ENCODE measurements around the gene MAGI2. TPM values are rescaled to one million over a fixed set of nuclear protein-coding genes. Genes with fewer than 3 reads are reported as not detected.

MAGI2 gene
- total RNA-seq, 2 donors from 2014 or later: 3.9 to 10.5 TPM

- Histone ChIP-seq H3K27ac (no peak overlapping the region), H3K36me3 (replicated peaks in 1 of 2; ENCODE audit: insufficient read depth in 1 of 2, low read depth in 2 of 2) (no peaks in the 10 kb centered on the region), H3K4me3 (no peak overlapping the region), H3K4me1 (no peaks in the 10 kb centered on the region), H3K27me3 (no peaks in the 10 kb centered on the region), H3K9me3 (no peaks in the 10 kb centered on the region)
- DNase-seq (no peak), ATAC-seq (no peak)
- WGBS, 2 donors: 89 to 90% methylated on average over 4 of the region's 4 CpGs
- intact Hi-C loops (cut with DNase I): no loop called here
- TF ChIP-seq CTCF (IDR thresholded peaks at IDR 0.05): no peak
- TF ChIP-seq POLR2A (IDR thresholded peaks at IDR 0.05): no peak
Measured at GRCh38 chr7:78037603-78038002, 1415.9 kb downstream of the MAGI2 start.

GRCh38 chr7:78033410-78033809 is 1420.1 kb downstream of the MAGI2 start:
- Histone ChIP-seq H3K36me3 (replicated peaks in 1 of 2; ENCODE audit: insufficient read depth in 1 of 2, low read depth in 2 of 2) (no peaks in the 10 kb centered on the region), H3K27ac (no peak overlapping the region), H3K4me1 (no peaks in the 10 kb centered on the region), H3K27me3 (no peaks in the 10 kb centered on the region), H3K4me3 (no peak overlapping the region), H3K9me3 (no peaks in the 10 kb centered on the region)
- ATAC-seq (no peak), DNase-seq (no peak)
- 92 to 96% methylated on average over 1 of the region's 1 CpG for WGBS, 2 donors
- no peak for TF ChIP-seq CTCF (IDR thresholded peaks at IDR 0.05)
- TF ChIP-seq POLR2A (IDR thresholded peaks at IDR 0.05): no peak
- intact Hi-C loops (cut with DNase I): no loop called here

GRCh38 chr7:78026492-78026891 is 1427.0 kb downstream of the MAGI2 start:
- Histone ChIP-seq H3K4me1 (no peaks in the 10 kb centered on the region), H3K9me3 (no peaks in the 10 kb centered on the region), H3K27me3 (no peaks in the 10 kb centered on the region), H3K27ac (no peak overlapping the region), H3K36me3 (replicated peaks in 1 of 2; ENCODE audit: insufficient read depth in 1 of 2, low read depth in 2 of 2) (no peaks in the 10 kb centered on the region), H3K4me3 (no peak overlapping the region)
- ATAC-seq: no peak
- 83 to 87% methylated on average over 5 of the region's 5 CpGs for WGBS, 2 donors
- no peak for DNase-seq
- TF ChIP-seq CTCF (IDR thresholded peaks at IDR 0.05) (no peak), POLR2A (IDR thresholded peaks at IDR 0.05) (no peak)
- intact Hi-C loops (cut with DNase I): no loop called here

GRCh38 chr7:78024591-78024990 is 1428.9 kb downstream of the MAGI2 start:
- Histone ChIP-seq H3K27ac (no peak overlapping the region), H3K4me3 (no peak overlapping the region), H3K4me1 (peaks cover 9% of the 10 kb centered on the region), H3K36me3 (replicated peaks in 1 of 2; ENCODE audit: insufficient read depth in 1 of 2, low read depth in 2 of 2) (no peaks in the 10 kb centered on the region), H3K27me3 (no peaks in the 10 kb centered on the region), H3K9me3 (no peaks in the 10 kb centered on the region)
- 66 to 73% methylated on average over 2 of the region's 2 CpGs for WGBS, 2 donors
- intact Hi-C loops (cut with DNase I): no loop called here
- DNase-seq (no peak), ATAC-seq (no peak)
- TF ChIP-seq CTCF (IDR thresholded peaks at IDR 0.05) (no peak), POLR2A (IDR thresholded peaks at IDR 0.05) (no peak)

- Histone ChIP-seq H3K9me3 (no peaks in the 10 kb centered on the region), H3K4me3 (no peak overlapping the region), H3K36me3 (replicated peaks in 1 of 2; ENCODE audit: insufficient read depth in 1 of 2, low read depth in 2 of 2) (no peaks in the 10 kb centered on the region), H3K4me1 (peaks cover 18% of the 10 kb centered on the region), H3K27me3 (no peaks in the 10 kb centered on the region), H3K27ac (no peak overlapping the region)
- WGBS, 2 donors: 72 to 73% methylated on average over 4 of the region's 4 CpGs
- ATAC-seq (no peak), DNase-seq (no peak)
- TF ChIP-seq POLR2A (IDR thresholded peaks at IDR 0.05) (no peak), CTCF (IDR thresholded peaks at IDR 0.05) (no peak)
- intact Hi-C loops (cut with DNase I): no loop called here
Measured at GRCh38 chr7:78023191-78023590, 1430.3 kb downstream of the MAGI2 start.

Data from body of pancreas (tissue), 4 donors.